ENCODE results near the gene ETV2.

DNA sequence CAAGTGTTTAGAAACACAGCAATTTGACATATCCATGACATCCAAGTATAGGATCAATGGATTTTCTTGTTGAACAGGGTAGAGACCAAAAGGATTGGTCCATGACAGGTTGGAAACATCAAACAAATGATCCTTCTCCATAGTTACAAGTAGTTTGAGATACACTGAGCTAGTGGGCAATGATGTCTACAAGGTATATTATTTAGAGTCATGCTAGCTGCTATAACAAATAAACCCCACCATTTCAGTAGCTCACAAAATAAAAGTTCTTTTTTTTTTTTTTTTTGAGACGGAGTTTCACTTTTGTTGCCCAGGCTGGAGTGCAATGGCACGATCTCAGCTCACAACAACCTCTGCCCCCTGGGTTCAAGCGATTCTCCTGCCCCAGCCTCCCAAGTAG is 33.9 kb upstream of the ETV2 start:
- TF ChIP-seq EZH2 (IDR thresholded peaks at IDR 0.05; ENCODE audit: insufficient read depth, poor library complexity, severe bottlenecking) (no peak), EZH2phosphoT487 (IDR thresholded peaks at IDR 0.05; ENCODE audit: insufficient read depth, low read depth) (no peak)

Measured in GM23248 (cell line).